PC-9 (cell line): ENCODE measurements around the gene MGAT4A. TPM values are rescaled to one million over a fixed set of nuclear protein-coding genes. Genes with fewer than 3 reads are reported as not detected.

Experiments
- BruUV-seq: library from RNA; stranded (reverse); fragments of 400-500 nt; replicated peaks from 2 replicates; lab custom pipeline; 2021; lab: Mats Ljungman, UMichigan
- CTCF ChIA-PET: fragments of 300-600 bp; sonication (Branson Sonifier 250); formaldehyde crosslinking; loops from one replicate; lab custom pipeline; 2022; ENCODE audit warnings: antibody characterized with exemption; lab: Charles Lee
- POLR2A ChIA-PET: fragments of 300-600 bp; sonication (Branson Sonifier 250); formaldehyde crosslinking; loops from one replicate; lab custom pipeline; 2022; ENCODE audit warnings: antibody characterized with exemption; ENCODE audit not compliant: unreplicated experiment; lab: Charles Lee
- DNase-seq, 2 experiments: peaks; one replicate each; pipeline versions ENCODE4 v3.0.0 to v3.0.0-alpha.2; 2015 to 2022; ENCODE audit warnings: mixed read lengths in 1 of 2
- H2AFZ ChIP-seq: fragments of 200-600 bp; sonication (generic); 2 replicates; pipeline ENCODE4 v1.8.1; 2017; ENCODE audit warnings: antibody characterized with exemption
- H3F3A ChIP-seq: fragments of 200-600 bp; sonication (generic); 2 replicates; pipeline ENCODE4 v1.8.1; 2017; ENCODE audit warnings: antibody characterized with exemption, mild to moderate bottlenecking, low read depth; ENCODE audit not compliant: insufficient read depth
- H3K27ac ChIP-seq: fragments of 200-600 bp; sonication (generic); 2 replicates; pipeline ENCODE4 v1.6.1; 2016; ENCODE audit warnings: mixed run types
- H3K27me3 ChIP-seq: fragments of 200-600 bp; sonication (generic); 2 replicates; pipeline ENCODE4 v1.6.1; 2016; ENCODE audit warnings: low read depth, mixed run types; ENCODE audit not compliant: insufficient read depth
- H3K36me3 ChIP-seq: fragments of 200-600 bp; sonication (generic); 2 replicates; pipeline ENCODE4 v1.6.1; 2016; ENCODE audit warnings: low read depth, mixed run types
- H3K4me1 ChIP-seq: fragments of 200-600 bp; sonication (generic); replicated peaks from 2 replicates; pipeline ENCODE4 v1.6.1; 2016; ENCODE audit warnings: mixed run types; ENCODE audit not compliant: insufficient read depth
- H3K4me2 ChIP-seq: fragments of 200-600 bp; sonication (generic); 2 replicates; pipeline ENCODE4 v1.6.1; 2017; ENCODE audit warnings: mixed run types
- H3K4me3 ChIP-seq: fragments of 200-600 bp; sonication (generic); 2 replicates; pipeline ENCODE4 v1.6.1; 2016; ENCODE audit warnings: mixed run types
- H3K79me2 ChIP-seq: fragments of 200-600 bp; sonication (generic); 2 replicates; pipeline ENCODE4 v1.6.1; 2017; ENCODE audit warnings: low read depth, mixed run types
- H3K9me2 ChIP-seq: fragments of 200-600 bp; sonication (generic); 2 replicates; pipeline ENCODE4 v1.8.1; 2017; ENCODE audit warnings: mild to moderate bottlenecking; ENCODE audit not compliant: insufficient read depth
- H3K9me3 ChIP-seq: fragments of 200-600 bp; sonication (generic); 2 replicates; pipeline ENCODE4 v1.8.1; 2016; ENCODE audit warnings: low read depth; ENCODE audit not compliant: insufficient read depth
- H4K20me1 ChIP-seq: fragments of 200-600 bp; sonication (generic); 2 replicates; pipeline ENCODE4 v1.8.1; 2017; ENCODE audit not compliant: insufficient read depth
- EZH2 ChIP-seq: fragments of 200-600 bp; sonication (generic); IDR thresholded peaks from 2 replicates; pipeline ENCODE4 v1.8.0; 2017; ENCODE audit warnings: antibody characterized with exemption, low read depth
- intact Hi-C: fragments of 100-400 bp; cut with micrococcal nuclease; formaldehyde crosslinking; loops from one replicate; pipeline ENCODE4 v1.10.0; 2022; ENCODE audit not compliant: unreplicated experiment
- total RNA-seq: library from RNA; stranded (reverse); gene quantifications from 2 replicates; pipeline ENCODE4 v1.2.3, GENCODE V29; 2021
- TF ChIP-seq, protein P1 (sequence below): fragments of 200-600 bp; sonication (generic); conservative IDR thresholded peaks from 2 replicates; pipeline ENCODE4 v1.6.1; 2017; ENCODE audit warnings: mixed run types, antibody characterized with exemption, mild to moderate bottlenecking, moderate library complexity

Gene MGAT4A
- total RNA-seq, 1 experiment from 2014 or later: 12.9 TPM

DNA sequence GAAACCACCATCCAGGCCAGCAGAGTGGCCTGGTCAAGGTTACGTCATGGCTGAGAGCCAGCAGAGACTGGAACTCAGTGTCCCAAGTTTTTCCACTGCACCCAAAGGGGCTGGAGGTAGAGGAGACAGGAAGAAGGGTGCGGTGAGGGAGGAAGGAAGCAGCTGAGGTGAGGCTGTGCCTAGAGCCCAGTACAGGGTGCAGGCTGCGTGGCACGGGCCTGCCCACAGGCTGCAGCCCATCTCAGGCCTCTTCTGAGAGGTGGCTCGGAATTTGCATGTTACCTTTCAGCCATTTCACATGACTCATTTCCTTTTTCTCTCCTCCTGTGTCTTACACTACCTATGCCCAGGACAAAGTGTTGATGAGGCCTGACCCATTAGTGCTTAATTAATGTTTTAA is 13.7 kb upstream of the MGAT4A start:
- Histone ChIP-seq H3K9me2 (no peaks in the 10 kb centered on the region), H3K36me3 (no peaks in the 10 kb centered on the region), H3K4me3 (no peak overlapping the region), H3K27ac (no peak overlapping the region), H4K20me1 (no peaks in the 10 kb centered on the region), H3K9me3 (no peaks in the 10 kb centered on the region), H3K27me3 (no peaks in the 10 kb centered on the region), H3K4me1 (peaks cover 15% of the 10 kb centered on the region; the same call in 1 of the 2 replicates), H3K79me2 (no peaks in the 10 kb centered on the region), H3F3A (no peaks in the 10 kb centered on the region; the same call in 1 of the 2 replicates), H2AFZ (no peak overlapping the region), H3K4me2 (no peak overlapping the region)
- no TSS peak for BruUV-seq
- DNase-seq: no peak
- ChIA-PET CTCF (no interaction called here), POLR2A (no interaction called here)
- intact Hi-C loops: no loop called here
- no peak for TF ChIP-seq EZH2
- TF ChIP-seq, protein P1, sequence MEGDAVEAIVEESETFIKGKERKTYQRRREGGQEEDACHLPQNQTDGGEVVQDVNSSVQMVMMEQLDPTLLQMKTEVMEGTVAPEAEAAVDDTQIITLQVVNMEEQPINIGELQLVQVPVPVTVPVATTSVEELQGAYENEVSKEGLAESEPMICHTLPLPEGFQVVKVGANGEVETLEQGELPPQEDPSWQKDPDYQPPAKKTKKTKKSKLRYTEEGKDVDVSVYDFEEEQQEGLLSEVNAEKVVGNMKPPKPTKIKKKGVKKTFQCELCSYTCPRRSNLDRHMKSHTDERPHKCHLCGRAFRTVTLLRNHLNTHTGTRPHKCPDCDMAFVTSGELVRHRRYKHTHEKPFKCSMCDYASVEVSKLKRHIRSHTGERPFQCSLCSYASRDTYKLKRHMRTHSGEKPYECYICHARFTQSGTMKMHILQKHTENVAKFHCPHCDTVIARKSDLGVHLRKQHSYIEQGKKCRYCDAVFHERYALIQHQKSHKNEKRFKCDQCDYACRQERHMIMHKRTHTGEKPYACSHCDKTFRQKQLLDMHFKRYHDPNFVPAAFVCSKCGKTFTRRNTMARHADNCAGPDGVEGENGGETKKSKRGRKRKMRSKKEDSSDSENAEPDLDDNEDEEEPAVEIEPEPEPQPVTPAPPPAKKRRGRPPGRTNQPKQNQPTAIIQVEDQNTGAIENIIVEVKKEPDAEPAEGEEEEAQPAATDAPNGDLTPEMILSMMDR: no peak

DNA sequence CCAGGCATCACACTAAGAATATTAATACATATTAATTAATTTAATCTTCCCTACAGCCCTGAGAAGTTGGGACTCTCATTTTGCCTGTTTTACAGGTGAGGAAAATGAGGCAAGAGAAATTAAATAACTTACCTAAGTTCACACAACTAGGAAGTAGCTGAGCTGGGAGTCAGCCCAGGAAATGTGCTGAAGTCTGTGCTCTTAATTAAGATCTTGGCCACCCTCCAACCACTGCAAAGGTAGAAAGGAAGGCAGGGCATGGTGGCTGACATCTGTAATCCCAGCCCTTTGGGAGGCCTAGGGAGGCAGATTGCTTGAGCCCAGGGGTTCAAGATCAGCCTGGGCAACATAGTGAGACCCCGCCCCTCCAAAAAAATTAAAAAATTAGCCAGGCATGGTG is 12.9 kb upstream of the MGAT4A start:
- H3K4me1 ChIP-seq: peaks cover 15% of the 10 kb centered on the region; the same call in 1 of the 2 replicates
- H4K20me1 ChIP-seq: no peaks in the 10 kb centered on the region
- ChIA-PET CTCF (no interaction called here), POLR2A (no interaction called here)
- DNase-seq: no peak
- H3K79me2 ChIP-seq: no peaks in the 10 kb centered on the region
- no peak overlapping the region for H3K4me3 ChIP-seq
- H3K9me2 ChIP-seq: no peaks in the 10 kb centered on the region
- no peaks in the 10 kb centered on the region for H3K36me3 ChIP-seq
- no peak overlapping the region for H3K27ac ChIP-seq
- H3F3A ChIP-seq: no peaks in the 10 kb centered on the region; the same call in 1 of the 2 replicates
- intact Hi-C loops: no loop called here
- H3K4me2 ChIP-seq: no peak overlapping the region
- no peak for TF ChIP-seq EZH2
- TF ChIP-seq, protein P1: no peak
- H2AFZ ChIP-seq: no peak overlapping the region
- no TSS peak for BruUV-seq
- no peaks in the 10 kb centered on the region for H3K27me3 ChIP-seq
- no peaks in the 10 kb centered on the region for H3K9me3 ChIP-seq

DNA sequence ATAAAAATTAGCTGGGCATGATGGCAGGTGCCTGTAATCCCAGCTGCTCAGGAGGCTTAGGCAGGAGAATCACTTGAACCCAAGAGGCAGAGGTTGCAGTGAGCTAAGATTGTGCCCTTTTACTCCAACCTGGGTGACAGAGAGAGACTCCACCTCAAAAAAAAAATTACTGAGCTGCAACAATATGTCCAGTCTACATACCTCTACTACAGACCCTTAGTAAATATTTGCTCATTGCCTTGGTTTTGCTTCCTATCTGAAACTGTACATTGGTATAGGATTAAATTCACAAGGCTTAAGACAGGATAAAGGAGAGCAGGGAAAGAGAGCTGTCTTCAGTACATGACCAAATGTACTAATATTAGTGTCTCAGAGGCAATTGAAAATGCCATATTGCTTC is 8.1 kb upstream of the MGAT4A start:
- no peak overlapping the region for H2AFZ ChIP-seq
- peaks cover 14% of the 10 kb centered on the region for H3F3A ChIP-seq
- H3K27ac ChIP-seq: no peak overlapping the region
- no peak overlapping the region for H3K4me2 ChIP-seq
- intact Hi-C loops: loop anchor here (10.0 kb wide), 1 partner anchor 326 kb away; no protein-coding TSS in a partner anchor
- H3K79me2 ChIP-seq: no peaks in the 10 kb centered on the region
- TF ChIP-seq, protein P1: no peak
- no peak for TF ChIP-seq EZH2
- ChIA-PET POLR2A (no interaction called here), CTCF (no interaction called here)
- H4K20me1 ChIP-seq: no peaks in the 10 kb centered on the region
- no peaks in the 10 kb centered on the region for H3K36me3 ChIP-seq
- peaks cover 36% of the 10 kb centered on the region for H3K4me1 ChIP-seq
- H3K27me3 ChIP-seq: no peaks in the 10 kb centered on the region
- no peaks in the 10 kb centered on the region for H3K9me3 ChIP-seq
- no TSS peak for BruUV-seq
- DNase-seq: no peak
- no peak overlapping the region for H3K4me3 ChIP-seq
- no peaks in the 10 kb centered on the region for H3K9me2 ChIP-seq
